Erythroblast (primary cell): ENCODE data around the gene ST6GALNAC4.

Experiments used
- GATA1 ChIP-seq: IDR thresholded peaks from 2 replicates; pipeline ENCODE4 v1.6.1; 2011; ENCODE audit warnings: low read depth, mild to moderate bottlenecking, control low read depth, low read length, moderate library complexity
- POLR2A ChIP-seq: IDR thresholded peaks from 2 replicates; pipeline ENCODE4 v1.6.1; 2011; ENCODE audit warnings: mild to moderate bottlenecking, low read length

DNA sequence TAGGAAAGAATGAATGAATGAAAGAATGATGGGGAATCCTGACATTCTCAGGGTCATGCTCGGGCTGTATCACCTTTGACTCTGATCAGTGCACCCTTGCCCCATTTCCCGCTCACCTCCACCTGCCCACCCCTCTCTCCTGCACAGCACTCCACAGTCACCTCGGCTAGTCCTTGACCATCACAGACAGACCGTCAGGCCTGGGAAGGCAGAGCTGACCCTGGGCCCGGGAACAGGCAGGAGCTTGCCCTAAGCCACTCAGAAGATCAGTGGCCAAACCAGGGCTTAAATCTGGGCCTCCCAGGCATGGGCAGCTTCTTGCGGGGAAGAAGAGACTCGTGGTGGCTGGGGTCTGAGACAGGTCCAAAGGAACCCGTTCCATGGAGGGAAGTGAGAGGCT lies 21.0 kb downstream of the ST6GALNAC4 start:
- TF ChIP-seq POLR2A (no peak), GATA1 (no peak)
